Ascending aorta (tissue), 2 donors: ENCODE data around the gene ANKRD11. TPM values are rescaled to one million over a fixed set of nuclear protein-coding genes. Genes with fewer than 3 reads are reported as not detected.
"Not testable (repeated sequence)": the region's sequence is repeated elsewhere in the genome, so short reads cannot be mapped to it uniquely, and the experiment has no call there.

Experiments used
- DNase-seq, 2 donors: peaks; one replicate each; pipeline ENCODE4 v3.0.0-alpha.2; 2019; ENCODE audit warnings: low spot score in 2 of 2
- H3K27ac ChIP-seq, 2 donors: fragments of 200-600 bp; sonication (generic); one replicate each; pipeline ENCODE4 v1.5.1; 2016 to 2017; ENCODE audit warnings: mild to moderate bottlenecking in 1 of 2
- H3K27me3 ChIP-seq: fragments of 200-600 bp; sonication (generic); one replicate; pipeline ENCODE4 v1.5.1; 2017
- H3K36me3 ChIP-seq, 2 donors: fragments of 200-600 bp; sonication (generic); one replicate each; pipeline ENCODE4 v1.5.1; 2016
- H3K4me1 ChIP-seq, 2 donors: fragments of 200-600 bp; sonication (generic); one replicate each; pipeline ENCODE4 v1.5.1; 2016 to 2017; ENCODE audit warnings: mild to moderate bottlenecking in 1 of 2
- H3K4me3 ChIP-seq, 2 donors: fragments of 200-600 bp; sonication (generic); one replicate each; pipeline ENCODE4 v1.5.1; 2016 to 2017; ENCODE audit warnings: mild to moderate bottlenecking in 1 of 2
- H3K9me3 ChIP-seq, 2 donors: fragments of 200-600 bp; sonication (generic); one replicate each; pipeline ENCODE4 v1.5.1; 2016
- CTCF ChIP-seq, 3 experiments: fragments of 200-600 bp in 2 of 3; fragments of 450-650 bp in 1 of 3; sonication (generic) in 2 of 3; IDR thresholded peaks; one replicate each; pipeline ENCODE4 v1.5.1; 2016 to 2019; ENCODE audit warnings: antibody characterized with exemption in 3 of 3, mild to moderate bottlenecking in 1 of 3, moderate library complexity in 1 of 3
- intact Hi-C: fragments of 100-400 bp; cut with DNase I; formaldehyde crosslinking; loops from one replicate; pipeline ENCODE4 v1.15.1; 2023
- total RNA-seq: library from RNA; depleted of rRNA; stranded (reverse); fragments of >200 nt; gene quantifications from one replicate; pipeline ENCODE4 v1.1.0, GENCODE V29; 2016

ANKRD11 gene
- total RNA-seq, 1 donor from 2014 or later: 124 TPM

- TF ChIP-seq CTCF (IDR thresholded peaks at IDR 0.05): no peak
- no peak for DNase-seq
- Histone ChIP-seq H3K27ac (no peak overlapping the region), H3K27me3 (no peaks in the 10 kb centered on the region), H3K4me3 (no peak overlapping the region), H3K4me1 (peaks cover 0 to 22% of the 10 kb centered on the region in 2 donors), H3K36me3 (no peaks in the 10 kb centered on the region), H3K9me3 (no peaks in the 10 kb centered on the region)
- intact Hi-C loops: loop anchor here (10.0 kb wide), 1 partner anchor 148 kb away; no protein-coding TSS in a partner anchor
These were observed 97.3 kb downstream of the ANKRD11 start for GRCh38 chr16:89392881-89393737.

GRCh38 chr16:89390224-89390583 is 100.2 kb downstream of the ANKRD11 start:
- not testable (repeated sequence) for H3K36me3 ChIP-seq, H3K27me3 ChIP-seq, H3K9me3 ChIP-seq, H3K4me3 ChIP-seq, H3K27ac ChIP-seq, DNase-seq
- H3K4me1 ChIP-seq: peaks cover 0 to 22% of the 10 kb centered on the region in 2 donors
- intact Hi-C loops: loop anchor here (10.0 kb wide), 1 partner anchor 145 kb away; no protein-coding TSS in a partner anchor

- H3K4me1 ChIP-seq: peaks cover 0 to 19% of the 10 kb centered on the region in 2 donors
- intact Hi-C loops: loop anchor here (10.0 kb wide), 1 partner anchor 145 kb away; no protein-coding TSS in a partner anchor
- not testable (repeated sequence) for H3K9me3 ChIP-seq
These were observed 100.7 kb downstream of the ANKRD11 start for GRCh38 chr16:89389504-89390223.

GRCh38 chr16:89388536-89388935 is 101.8 kb downstream of the ANKRD11 start:
- Histone ChIP-seq H3K36me3 (no peaks in the 10 kb centered on the region), H3K9me3 (no peaks in the 10 kb centered on the region), H3K4me3 (no peak overlapping the region), H3K4me1 (peaks cover 0 to 8% of the 10 kb centered on the region in 2 donors), H3K27me3 (no peaks in the 10 kb centered on the region), H3K27ac (no peak overlapping the region)
- TF ChIP-seq CTCF (IDR thresholded peaks at IDR 0.05): no peak
- intact Hi-C loops: no loop called here
- DNase-seq: no peak

More at GRCh38 chr16:89389504-89390223, 100.7 kb downstream of the ANKRD11 start:
- H3K36me3 ChIP-seq, H3K4me3 ChIP-seq, DNase-seq, H3K27ac ChIP-seq, H3K27me3 ChIP-seq: not testable (repeated sequence)

- Histone ChIP-seq H3K27ac (no peak overlapping the region), H3K4me1 (peaks cover 4 to 20% of the 10 kb centered on the region in 2 donors)
These were observed 103.8 kb downstream of the ANKRD11 start for GRCh38 chr16:89386306-89387185.

More at GRCh38 chr16:89386306-89387185, 103.8 kb downstream of the ANKRD11 start:
- no peaks in the 10 kb centered on the region for H3K27me3 ChIP-seq
- intact Hi-C loops: no loop called here
- H3K36me3 ChIP-seq: no peaks in the 10 kb centered on the region
- no peak for DNase-seq
- no peak overlapping the region for H3K4me3 ChIP-seq
- no peaks in the 10 kb centered on the region for H3K9me3 ChIP-seq
- no peak for TF ChIP-seq CTCF (IDR thresholded peaks at IDR 0.05)
